RKO (cell line): ENCODE data around the gene LNPEP.
"Not testable (repeated sequence)": the region's sequence is repeated elsewhere in the genome, so short reads cannot be mapped to it uniquely, and the experiment has no call there.

ENCODE experiments used
- DNase-seq: peaks from one replicate; pipeline ENCODE4 v3.0.0-alpha.2; 2016; ENCODE audit warnings: low spot score

LNPEP gene

DNA sequence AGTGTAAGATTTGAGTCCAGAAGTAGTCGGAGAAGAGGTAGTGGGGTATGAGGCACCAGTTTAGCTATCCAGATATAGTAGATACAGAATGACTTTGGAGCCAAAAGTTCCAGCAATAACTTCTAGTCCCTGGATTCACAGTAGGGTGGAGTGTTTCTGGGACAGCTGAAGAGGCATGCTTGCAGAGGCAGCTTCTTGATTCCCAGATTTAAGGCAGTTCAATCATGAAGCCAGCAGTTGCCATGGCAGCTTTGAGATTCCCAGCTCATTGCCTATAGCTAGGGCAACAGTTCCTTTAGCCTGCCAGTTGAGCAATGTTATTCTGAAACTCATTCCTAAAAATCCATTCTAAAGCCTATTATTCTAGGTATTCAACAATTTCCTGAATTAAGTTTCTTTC is 127.4 kb downstream of the LNPEP start:
- DNase-seq = no peak

DNA sequence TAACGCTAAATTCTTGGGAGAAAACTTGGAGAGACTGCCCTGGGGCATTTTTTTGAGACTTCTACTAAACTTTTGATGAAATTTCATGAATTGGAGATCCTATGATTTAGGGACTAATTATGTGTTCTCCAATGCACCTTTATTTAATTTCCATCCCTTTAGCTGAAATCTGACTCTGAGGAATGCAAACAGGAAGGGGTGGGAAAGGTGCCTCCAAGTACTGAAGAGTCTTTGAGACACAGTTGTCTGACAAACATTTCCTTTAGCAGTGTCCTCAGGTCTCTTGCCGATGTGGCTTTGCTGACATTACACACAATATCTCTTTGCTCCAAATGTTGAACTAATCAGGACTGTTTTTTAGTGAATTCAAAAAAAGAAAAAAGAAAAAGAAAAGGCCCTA is 129.6 kb downstream of the LNPEP start:
- DNase-seq = no peak

DNA sequence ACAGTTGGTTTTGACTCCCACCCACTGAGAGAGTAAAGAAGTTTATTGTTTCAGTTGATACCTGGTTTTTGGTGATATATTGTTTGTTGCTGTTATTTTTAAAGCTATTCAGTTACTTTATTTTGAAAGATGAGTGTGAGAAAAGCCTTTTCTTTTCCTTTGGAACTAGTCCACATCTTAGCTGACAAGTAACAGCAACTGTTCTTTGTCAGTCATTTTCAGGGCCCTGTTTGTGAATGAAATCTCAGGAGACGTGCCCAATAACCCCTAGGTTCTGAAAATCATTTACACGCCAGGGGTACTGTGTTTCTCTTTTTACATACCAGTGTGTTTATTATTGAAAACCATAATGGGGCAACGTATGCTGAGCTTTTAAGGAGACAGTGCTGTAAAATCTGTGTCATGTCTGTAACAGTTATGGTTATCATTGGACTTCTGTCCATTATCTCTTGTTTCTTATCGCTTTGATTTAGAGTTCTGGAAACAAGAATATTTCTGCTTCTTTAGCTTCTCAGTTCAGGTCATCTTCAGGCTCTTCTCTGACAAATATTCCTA is 131.5 kb downstream of the LNPEP start:
- no peak for DNase-seq

DNA sequence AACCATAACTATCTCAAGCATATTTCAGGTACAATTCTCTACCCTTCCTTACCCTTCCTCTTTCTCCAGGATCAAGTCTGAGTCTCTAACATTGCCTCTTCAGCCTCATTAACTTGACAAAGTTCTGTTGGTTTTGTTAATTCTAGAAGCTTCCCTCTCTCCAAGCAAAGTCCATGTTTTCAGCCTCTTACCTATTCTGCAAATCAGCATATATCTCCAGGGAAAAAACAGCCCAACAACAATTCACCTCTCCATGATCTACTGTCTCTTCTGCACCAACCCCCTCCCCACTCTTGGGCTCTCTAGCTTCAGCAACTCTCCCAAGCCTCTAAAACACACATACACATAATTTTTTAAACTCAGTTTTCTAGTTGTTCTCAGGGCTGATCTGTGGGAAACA is 134.4 kb downstream of the LNPEP start:
- no peak for DNase-seq

- peak; percentile 74 for DNase-seq
Observed at GRCh38 chr5:97071101-97071500, 135.2 kb downstream of the LNPEP start.

- no peak for DNase-seq
Observed at GRCh38 chr5:97071993-97072392, 136.1 kb downstream of the LNPEP start.

- no peak for DNase-seq
Observed at GRCh38 chr5:97072696-97073095, 136.8 kb downstream of the LNPEP start.

DNA sequence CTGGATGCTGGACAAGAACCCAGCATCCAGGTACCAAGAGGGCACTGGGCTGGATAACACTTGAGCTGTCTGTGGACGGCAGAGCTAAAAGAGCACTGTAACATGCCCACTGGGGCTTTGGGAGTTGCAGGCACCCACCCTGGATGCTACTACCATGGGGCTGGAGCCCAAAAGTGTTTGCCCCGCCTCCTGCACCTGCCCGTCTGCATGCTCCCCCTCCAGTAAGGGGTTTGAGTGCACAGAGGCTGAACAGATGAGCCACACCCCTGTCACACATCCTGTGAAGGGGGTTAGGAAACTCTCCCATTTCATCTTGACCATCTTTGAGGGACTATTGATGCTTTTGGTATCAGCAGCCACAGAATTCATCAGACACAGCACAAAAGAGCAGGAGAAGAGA is 137.5 kb downstream of the LNPEP start:
- no peak for DNase-seq

- DNase-seq = no peak
Observed at GRCh38 chr5:97074859-97075489, 139.1 kb downstream of the LNPEP start.

DNA sequence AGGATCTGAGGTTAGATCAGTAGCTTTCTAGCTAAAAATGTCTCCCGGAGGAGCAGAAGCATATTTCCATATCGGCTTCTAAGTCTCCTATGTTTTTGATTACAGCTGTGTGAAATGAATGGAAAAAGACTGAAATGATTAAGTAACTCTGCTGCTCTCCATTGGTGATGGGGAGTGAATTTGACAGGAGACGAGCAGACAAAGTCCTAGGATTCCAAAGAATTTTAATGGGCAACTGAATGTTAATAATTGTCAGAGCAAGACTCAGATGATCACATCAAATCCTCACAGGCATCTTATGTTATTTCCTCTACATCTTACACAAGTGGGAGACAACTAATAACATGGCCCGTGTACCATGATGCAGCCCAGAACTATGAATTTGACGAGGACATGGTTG is 139.8 kb downstream of the LNPEP start:
- no peak for DNase-seq

DNA sequence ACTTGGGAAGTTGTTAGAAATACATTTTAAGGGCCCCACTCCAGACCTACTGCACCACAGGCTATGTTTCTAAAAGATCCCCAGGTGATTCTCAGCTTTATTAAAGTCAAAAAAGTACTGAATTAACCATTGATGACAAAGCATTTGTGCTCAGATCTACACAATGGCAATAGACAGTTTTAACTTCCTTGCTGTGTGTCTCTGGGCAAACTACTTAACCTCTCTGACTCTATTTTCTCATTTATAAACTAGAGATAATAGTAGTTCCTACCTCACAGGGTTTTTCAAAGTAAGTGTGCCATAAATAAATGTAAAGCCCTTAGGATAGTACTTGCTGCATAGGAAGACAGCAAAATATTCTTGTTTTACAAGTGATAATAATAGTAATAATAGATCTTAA is 140.2 kb downstream of the LNPEP start:
- no peak for DNase-seq

- DNase-seq = no peak
Observed at GRCh38 chr5:97077246-97077645, 141.4 kb downstream of the LNPEP start.

- peak; percentile 25 for DNase-seq
Observed at GRCh38 chr5:97078958-97079743, 143.3 kb downstream of the LNPEP start.

DNA sequence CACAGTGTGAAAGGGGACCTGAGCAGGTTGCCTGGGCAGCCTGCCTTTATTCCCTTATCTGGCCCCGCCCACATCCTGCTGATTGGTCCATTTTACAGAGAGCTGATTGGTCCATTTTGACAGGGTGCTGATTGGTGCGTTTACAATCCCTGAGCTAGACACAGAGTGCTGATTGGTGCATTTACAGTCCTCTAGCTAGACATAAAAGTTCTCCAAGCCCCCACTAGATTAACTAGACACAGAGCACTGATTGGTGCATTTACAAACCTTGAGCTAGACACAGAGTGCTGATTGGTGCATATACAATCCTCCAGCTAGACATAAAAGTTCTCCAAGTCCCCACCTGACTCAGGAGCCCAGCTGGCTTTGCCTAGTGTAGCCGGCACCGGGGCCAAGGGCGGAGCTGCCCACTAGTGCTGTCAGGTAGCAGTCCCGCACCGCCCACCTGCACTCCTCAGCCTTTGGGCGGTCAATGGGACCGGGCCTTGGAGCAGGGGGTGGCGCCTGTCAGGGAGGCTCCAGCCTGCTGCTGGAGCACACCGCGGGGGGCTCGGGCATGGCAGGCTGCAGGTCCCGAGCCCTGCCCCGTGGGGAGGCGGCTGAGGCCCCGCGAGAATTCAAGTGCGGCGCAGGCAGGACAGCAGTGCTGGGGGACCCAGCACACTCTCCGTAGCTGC is 149.0 kb downstream of the LNPEP start:
- not testable (repeated sequence) for DNase-seq

DNA sequence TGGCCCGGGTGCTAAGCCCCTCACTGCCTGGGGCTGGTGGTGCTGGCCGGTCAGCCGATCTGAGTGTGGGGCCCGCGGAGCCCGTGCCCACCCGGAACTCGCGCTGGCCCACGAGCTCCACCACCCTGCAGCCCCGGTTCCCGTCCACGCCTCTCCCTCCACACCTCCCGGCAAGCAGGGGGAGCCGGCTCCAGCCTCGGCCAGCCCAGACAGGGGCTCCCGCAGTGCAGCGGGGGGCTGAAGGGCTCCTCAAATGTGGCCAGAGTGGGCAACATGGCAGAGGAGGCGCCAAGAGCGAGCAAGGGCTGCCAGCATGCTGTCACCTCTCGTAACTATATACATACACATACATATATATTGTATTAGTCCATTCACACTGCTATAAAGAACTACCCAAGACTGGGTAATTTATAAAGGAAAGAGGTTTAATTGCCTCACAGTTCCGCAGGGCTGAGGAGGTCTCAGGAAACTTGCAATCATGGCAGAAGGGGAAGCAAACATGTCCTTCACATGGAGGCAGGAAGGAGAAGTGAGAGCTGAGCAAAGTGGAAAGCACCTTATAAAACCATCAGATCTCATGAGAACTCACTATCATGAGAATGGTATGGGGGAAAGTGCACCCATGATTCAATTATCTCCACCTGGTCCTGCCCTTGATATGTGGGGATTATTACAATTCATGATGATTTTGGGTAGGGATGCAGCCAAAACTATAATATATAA is 149.7 kb downstream of the LNPEP start:
- no peak for DNase-seq
